22Rv1 (cell line): ENCODE data around the gene MEX3A.

ENCODE experiments used
- ZFX ChIP-seq: fragments of 450-650 bp; IDR thresholded peaks from 2 replicates; pipeline ENCODE4 v1.6.1; 2017; ENCODE audit warnings: antibody characterized with exemption, borderline replicate concordance
- TF ChIP-seq, protein P1 (sequence below): fragments of 450-650 bp; IDR thresholded peaks from 2 replicates; pipeline ENCODE4 v1.5.1; 2017; ENCODE audit warnings: mild to moderate bottlenecking

DNA sequence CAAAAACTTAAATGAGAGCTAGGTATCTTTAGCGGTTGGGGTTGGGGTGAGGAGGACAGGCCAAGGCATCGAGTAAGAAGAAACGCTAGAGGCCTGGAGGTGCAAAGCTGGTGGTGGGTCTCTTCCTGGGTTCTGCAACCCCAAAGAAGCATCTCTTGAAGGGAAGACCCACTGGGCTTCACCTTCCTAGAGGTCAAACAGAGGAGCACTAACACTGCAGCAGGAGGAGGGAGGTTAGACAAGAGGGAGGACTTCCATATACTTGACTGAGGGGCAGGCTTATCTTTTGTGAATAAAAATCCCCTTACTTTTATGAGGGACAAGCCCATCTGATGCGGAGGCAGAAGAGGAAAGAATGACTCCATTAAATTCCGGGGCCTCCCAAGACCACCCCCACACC lies 2.5 kb downstream of the MEX3A start:
- TF ChIP-seq, protein P1, sequence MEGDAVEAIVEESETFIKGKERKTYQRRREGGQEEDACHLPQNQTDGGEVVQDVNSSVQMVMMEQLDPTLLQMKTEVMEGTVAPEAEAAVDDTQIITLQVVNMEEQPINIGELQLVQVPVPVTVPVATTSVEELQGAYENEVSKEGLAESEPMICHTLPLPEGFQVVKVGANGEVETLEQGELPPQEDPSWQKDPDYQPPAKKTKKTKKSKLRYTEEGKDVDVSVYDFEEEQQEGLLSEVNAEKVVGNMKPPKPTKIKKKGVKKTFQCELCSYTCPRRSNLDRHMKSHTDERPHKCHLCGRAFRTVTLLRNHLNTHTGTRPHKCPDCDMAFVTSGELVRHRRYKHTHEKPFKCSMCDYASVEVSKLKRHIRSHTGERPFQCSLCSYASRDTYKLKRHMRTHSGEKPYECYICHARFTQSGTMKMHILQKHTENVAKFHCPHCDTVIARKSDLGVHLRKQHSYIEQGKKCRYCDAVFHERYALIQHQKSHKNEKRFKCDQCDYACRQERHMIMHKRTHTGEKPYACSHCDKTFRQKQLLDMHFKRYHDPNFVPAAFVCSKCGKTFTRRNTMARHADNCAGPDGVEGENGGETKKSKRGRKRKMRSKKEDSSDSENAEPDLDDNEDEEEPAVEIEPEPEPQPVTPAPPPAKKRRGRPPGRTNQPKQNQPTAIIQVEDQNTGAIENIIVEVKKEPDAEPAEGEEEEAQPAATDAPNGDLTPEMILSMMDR, result no peak
- TF ChIP-seq ZFX, result no peak
